IPS-15b (cell line): ENCODE results near the gene SERPINA10.

Experiments used
- H3K27me3 ChIP-seq: one replicate; pipeline ENCODE4 v1.6.1; 2013; ENCODE audit warnings: low read length; ENCODE audit not compliant: control insufficient read depth, insufficient read depth
- H3K36me3 ChIP-seq: one replicate; pipeline ENCODE4 v1.6.1; 2013; ENCODE audit warnings: low read length; ENCODE audit not compliant: control insufficient read depth, insufficient read depth
- H3K4me1 ChIP-seq: one replicate; pipeline ENCODE4 v1.6.1; 2013; ENCODE audit warnings: mild to moderate bottlenecking, low read length; ENCODE audit not compliant: control insufficient read depth, insufficient read depth
- H3K4me3 ChIP-seq: one replicate; pipeline ENCODE4 v1.5.1; 2013; ENCODE audit warnings: low read depth, low read length
- H3K9ac ChIP-seq: one replicate; pipeline ENCODE4 v1.6.1; 2013; ENCODE audit warnings: low read depth, mild to moderate bottlenecking, low read length
- H3K9me3 ChIP-seq: one replicate; pipeline ENCODE4 v1.6.1; 2013; ENCODE audit warnings: mild to moderate bottlenecking, low read length; ENCODE audit not compliant: control insufficient read depth, insufficient read depth

The SERPINA10 gene

GRCh38 chr14:94330432-94330831 is 37.4 kb upstream of the SERPINA10 start:
- Histone ChIP-seq H3K4me3 (no peak overlapping the region), H3K27me3 (no peaks in the 10 kb centered on the region), H3K9ac (no peak overlapping the region), H3K4me1 (no peaks in the 10 kb centered on the region), H3K36me3 (no peaks in the 10 kb centered on the region), H3K9me3 (no peaks in the 10 kb centered on the region)

DNA sequence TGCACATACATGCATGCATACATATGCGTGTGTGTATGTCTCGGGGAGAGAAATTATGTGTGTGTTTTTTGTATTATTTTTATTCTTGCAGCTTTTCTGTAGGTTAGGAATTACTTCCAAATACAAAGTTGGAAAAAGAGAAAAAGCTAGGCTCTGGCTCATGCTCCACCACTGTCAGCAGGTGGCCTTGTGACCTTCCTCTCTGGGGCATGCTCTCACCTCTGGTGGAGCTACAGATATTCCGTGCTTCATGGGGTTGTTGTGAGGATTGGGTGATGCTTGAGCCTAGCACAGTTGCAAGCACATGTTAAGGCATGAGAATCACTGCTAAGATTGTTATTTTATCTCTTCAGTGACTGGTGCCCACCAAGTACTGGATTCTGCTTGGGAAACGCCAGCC is 36.8 kb upstream of the SERPINA10 start:
- Histone ChIP-seq H3K4me3 (no peak overlapping the region), H3K27me3 (no peaks in the 10 kb centered on the region), H3K9ac (no peak overlapping the region), H3K4me1 (no peaks in the 10 kb centered on the region), H3K36me3 (no peaks in the 10 kb centered on the region), H3K9me3 (no peaks in the 10 kb centered on the region)

- no peak overlapping the region for H3K4me3 ChIP-seq
- H3K27me3 ChIP-seq: no peaks in the 10 kb centered on the region
- no peaks in the 10 kb centered on the region for H3K4me1 ChIP-seq
- no peak overlapping the region for H3K9ac ChIP-seq
- no peaks in the 10 kb centered on the region for H3K9me3 ChIP-seq
- no peaks in the 10 kb centered on the region for H3K36me3 ChIP-seq
Observed at GRCh38 chr14:94328196-94328595, 35.1 kb upstream of the SERPINA10 start.

DNA sequence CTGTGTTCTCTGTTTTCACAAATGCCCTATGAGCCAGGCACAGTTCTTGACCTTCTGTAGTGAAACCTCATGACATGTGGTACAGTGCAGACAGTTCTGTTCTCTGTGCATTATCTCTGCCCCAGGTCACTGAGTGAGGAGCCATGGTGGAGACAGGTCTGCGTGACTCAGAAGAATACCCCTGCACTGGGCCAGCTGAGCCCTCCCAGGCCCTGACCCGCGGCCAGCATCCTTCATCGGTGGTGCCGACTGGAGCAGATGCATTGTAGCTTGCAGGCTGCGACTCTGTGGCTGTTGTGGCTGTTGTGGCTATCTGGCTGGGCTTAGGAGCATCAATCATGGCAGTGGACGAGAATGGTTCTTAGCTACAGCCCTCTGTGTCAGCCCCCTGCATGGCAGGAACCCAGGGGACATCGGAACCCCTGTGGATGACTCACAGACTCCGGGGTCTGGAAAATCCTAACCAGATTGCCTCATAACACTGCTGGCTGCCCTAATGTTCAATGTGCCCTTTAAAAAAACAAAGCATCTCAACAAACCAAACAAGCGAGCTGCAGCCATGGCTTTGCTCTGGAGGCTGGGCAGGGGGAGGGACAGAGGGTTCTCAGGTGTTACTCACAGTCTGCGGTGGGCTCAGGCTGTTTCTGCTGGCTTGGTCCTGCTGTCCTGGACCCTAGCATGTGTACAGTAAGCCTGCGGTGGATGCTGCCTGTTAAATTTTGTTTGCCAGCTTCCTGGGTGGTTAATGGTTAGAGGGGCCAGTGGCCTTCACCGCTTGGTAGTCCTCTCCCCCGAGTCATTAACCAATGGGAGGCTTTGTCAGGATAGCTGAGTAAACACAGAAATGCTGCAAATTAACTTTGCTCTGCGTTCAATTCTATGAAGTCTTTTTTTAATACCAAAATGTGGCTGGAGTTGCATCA is 29.8 kb upstream of the SERPINA10 start, which contains the start of gene SERPINA6:
SERPINA6 (minus strand) TSS at position 689 of the 923 bp plus-strand sequence. CDS start 8,688 bp downstream, outside the sequence.
- Histone ChIP-seq H3K9ac (no peak within 1 kb of the TSS), H3K36me3 (no peaks in the 10 kb centered on the region), H3K9me3 (no peaks in the 10 kb centered on the region), H3K4me3 (no peak within 1 kb of the TSS), H3K4me1 (no peaks in the 10 kb centered on the region), H3K27me3 (no peaks in the 10 kb centered on the region)

DNA sequence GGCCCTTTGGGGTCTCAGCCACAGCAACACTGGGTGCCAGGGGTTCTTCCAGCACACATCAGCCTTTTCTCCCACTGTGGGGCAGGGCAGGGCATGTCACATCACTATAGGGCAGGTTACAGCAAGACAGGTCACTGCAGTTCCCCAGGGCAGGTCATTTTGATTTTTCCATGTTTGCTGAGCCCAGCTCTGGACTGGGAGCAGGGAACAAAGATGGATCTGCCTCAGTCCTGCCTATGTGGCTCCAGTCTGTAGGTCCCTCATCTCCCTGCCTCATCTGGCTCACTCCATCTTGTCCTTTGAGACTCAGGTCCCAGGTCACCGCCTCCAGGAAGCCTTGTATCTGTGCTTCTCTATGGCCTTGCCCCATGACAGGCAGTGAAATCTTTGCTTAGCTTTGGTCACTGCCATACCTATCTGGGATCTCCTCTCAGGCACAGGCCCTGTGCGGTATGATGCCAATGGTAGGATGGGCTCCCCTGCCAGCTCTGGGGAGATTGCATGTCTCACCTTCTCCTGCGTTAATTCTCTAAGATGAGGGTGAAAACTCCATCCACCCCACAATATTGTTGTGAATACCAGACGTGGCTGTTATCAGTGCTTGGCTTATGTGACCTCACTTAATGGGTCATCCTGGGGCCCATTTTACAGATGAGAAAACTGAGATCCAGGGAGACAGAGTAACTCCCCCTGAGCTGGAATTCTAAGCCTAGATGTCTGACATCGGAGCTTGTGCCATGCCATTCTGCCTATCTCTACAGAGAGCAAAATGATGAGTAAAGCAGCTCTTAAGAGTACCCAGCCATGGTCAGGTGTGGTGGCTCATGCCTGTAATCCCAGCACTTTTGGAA is 28.6 kb upstream of the SERPINA10 start:
- Histone ChIP-seq H3K4me3 (no peak overlapping the region), H3K27me3 (no peaks in the 10 kb centered on the region), H3K9me3 (no peaks in the 10 kb centered on the region), H3K9ac (no peak overlapping the region), H3K4me1 (no peaks in the 10 kb centered on the region), H3K36me3 (no peaks in the 10 kb centered on the region)

DNA sequence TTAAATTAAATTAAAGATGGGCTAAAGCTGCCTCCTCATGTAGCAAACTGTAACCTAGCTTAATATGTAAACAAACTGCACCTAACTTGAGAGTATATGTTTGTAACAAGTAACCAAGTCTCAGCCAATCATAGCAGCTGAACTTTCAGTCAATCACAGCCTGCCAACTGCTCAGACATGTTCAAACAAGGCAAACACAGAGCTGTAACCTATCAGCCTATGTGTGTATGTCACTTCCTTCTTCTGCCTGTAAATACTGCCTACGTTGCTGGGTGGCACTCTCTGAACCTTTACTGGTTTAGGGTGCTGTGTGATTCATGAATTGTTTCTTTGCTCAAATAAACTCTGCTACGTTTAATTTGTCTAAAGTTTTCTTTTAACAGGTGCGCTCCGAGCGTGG is 27.2 kb upstream of the SERPINA10 start:
- Histone ChIP-seq H3K9ac (no peak overlapping the region), H3K36me3 (no peaks in the 10 kb centered on the region), H3K4me1 (no peaks in the 10 kb centered on the region), H3K9me3 (no peaks in the 10 kb centered on the region), H3K27me3 (no peaks in the 10 kb centered on the region), H3K4me3 (no peak overlapping the region)

GRCh38 chr14:94317259-94317658 is 24.2 kb upstream of the SERPINA10 start:
- no peaks in the 10 kb centered on the region for H3K9me3 ChIP-seq
- no peak overlapping the region for H3K4me3 ChIP-seq
- no peaks in the 10 kb centered on the region for H3K36me3 ChIP-seq
- no peaks in the 10 kb centered on the region for H3K4me1 ChIP-seq
- no peaks in the 10 kb centered on the region for H3K27me3 ChIP-seq
- H3K9ac ChIP-seq: no peak overlapping the region

DNA sequence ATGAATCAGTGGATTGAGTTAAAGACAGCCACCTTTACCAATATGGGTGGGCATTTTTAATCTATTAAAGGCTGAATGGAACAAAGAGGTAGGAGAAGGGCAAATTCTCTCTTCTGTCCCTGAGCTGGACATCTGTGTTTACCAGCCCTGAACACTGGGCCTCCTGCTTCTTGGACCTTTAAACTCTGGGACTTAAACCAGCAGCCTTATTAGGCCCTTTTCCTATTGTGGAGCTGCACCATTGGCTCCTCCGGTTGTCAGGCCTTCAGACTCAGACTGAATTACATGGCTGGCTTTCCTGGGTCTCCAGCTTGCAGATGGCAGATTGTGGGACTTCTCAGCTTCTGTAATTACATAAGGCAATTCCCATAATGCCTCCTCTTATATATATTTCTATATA is 23.6 kb upstream of the SERPINA10 start:
- Histone ChIP-seq H3K4me1 (no peaks in the 10 kb centered on the region), H3K36me3 (no peaks in the 10 kb centered on the region), H3K9me3 (no peaks in the 10 kb centered on the region), H3K4me3 (no peak overlapping the region), H3K9ac (no peak overlapping the region), H3K27me3 (no peaks in the 10 kb centered on the region)

- no peaks in the 10 kb centered on the region for H3K4me1 ChIP-seq
- no peaks in the 10 kb centered on the region for H3K9me3 ChIP-seq
- H3K36me3 ChIP-seq: no peaks in the 10 kb centered on the region
- H3K9ac ChIP-seq: no peak overlapping the region
- no peak overlapping the region for H3K4me3 ChIP-seq
- H3K27me3 ChIP-seq: no peaks in the 10 kb centered on the region
Observed at GRCh38 chr14:94314890-94315289, 21.8 kb upstream of the SERPINA10 start.

DNA sequence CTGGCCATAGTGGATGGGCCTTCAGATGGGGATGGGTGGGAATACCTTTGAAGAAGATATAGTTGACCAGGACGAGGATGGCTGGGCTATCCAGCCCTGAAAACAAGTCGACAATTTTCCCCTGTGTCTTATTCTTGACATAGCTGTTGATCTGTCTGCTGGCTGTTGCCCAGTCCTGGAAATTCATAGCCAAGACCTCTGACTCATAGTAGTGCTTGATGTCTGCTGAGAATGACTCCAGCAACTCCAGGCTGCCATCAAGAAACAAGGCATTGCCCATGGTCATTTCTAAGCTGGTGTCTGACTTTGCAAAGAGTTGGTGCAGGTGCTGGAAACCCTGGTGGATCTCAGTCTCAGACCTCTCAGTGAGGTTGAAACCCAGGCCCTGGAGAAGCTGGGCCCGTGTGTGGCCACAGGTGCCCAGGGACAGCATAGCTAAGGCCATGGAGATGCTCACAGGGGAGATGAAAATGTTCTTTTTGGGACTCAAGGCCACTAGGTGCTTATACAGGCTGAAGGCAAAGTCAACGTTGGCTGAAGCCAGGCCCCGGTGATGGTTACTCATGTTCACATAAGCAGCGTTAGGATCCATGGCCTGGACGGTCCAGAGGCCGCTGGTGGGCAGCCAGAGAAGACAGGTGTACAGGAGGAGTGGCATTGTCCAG is 21.1 kb upstream of the SERPINA10 start:
- Histone ChIP-seq H3K27me3 (no peaks in the 10 kb centered on the region), H3K9ac (no peak overlapping the region), H3K36me3 (no peaks in the 10 kb centered on the region), H3K4me3 (no peak overlapping the region), H3K4me1 (no peaks in the 10 kb centered on the region), H3K9me3 (no peaks in the 10 kb centered on the region)

DNA sequence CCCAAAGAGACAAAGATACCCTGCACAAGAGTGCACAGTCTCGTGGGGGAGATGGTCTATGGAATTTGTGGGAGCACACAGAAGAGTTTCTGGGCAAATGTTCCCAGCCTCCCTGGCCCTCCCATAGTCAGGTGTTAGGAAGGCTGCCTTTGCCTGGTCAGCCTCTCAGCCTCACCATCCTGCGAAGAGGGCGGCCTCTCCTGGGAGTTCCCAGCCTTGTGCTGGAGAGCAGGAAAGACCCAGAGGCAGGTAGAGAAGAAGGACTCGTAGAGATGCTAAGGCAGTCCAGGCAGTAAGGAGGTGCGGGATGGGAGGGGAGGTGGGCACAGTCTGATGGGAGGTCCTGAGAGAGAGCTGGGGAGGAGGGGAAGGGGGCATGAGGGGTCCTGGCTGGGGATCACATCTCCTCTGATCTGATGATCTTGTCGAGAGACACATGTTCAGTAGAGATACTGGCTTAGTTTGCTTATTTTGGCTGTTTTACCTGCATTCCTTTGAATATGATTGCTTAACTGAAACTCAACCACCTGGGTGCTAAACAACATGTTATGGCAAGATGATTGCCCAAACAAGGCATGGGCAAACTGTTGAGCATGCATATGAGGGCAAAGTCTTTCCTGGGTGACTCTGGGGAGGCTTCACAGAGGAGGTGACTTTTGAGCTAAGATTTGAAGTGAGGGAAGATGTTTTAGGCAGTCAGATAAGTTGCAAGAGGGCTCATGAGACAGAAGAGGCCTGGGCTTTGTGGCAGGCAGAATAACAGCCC is 19.6 kb upstream of the SERPINA10 start:
- Histone ChIP-seq H3K36me3 (no peaks in the 10 kb centered on the region), H3K4me1 (no peaks in the 10 kb centered on the region), H3K4me3 (no peak overlapping the region), H3K27me3 (no peaks in the 10 kb centered on the region), H3K9ac (no peak overlapping the region), H3K9me3 (no peaks in the 10 kb centered on the region)
